ENCODE results near the gene MEIOSIN.
A peak's percentile ranks its signal among the peaks of the same experiment; 100 is the strongest.

MEIOSIN gene

GRCh38 chr19:45789035-45789786, 56.0 kb downstream of the MEIOSIN start:
- Histone ChIP-seq H3K4me1 (ENCODE audit: control insufficient read depth in 1 of 2, insufficient read depth in 1 of 2, low read depth in 1 of 2, low read length in 1 of 2) (peaks cover 21 to 33% of the 10 kb centered on the region in 2 experiments), H3K9me3 (no peaks in the 10 kb centered on the region), H3K36me3 (peaks cover 12% of the 10 kb centered on the region), H3K27me3 (peaks cover 89% of the 10 kb centered on the region), H3K27ac (no peak overlapping the region), H3K4me3 (ENCODE audit: low read depth in 1 of 2, low read length in 1 of 2) (no peak overlapping the region)
- TF ChIP-seq CTCF (IDR thresholded peaks at IDR 0.05): no peak

- no peak for TF ChIP-seq CTCF (IDR thresholded peaks at IDR 0.05)
- Histone ChIP-seq H3K4me3 (ENCODE audit: low read depth in 1 of 2, low read length in 1 of 2) (peak overlapping the region; percentile 32 to 57), H3K27me3 (peaks cover 89% of the 10 kb centered on the region), H3K27ac (no peak overlapping the region), H3K9me3 (no peaks in the 10 kb centered on the region), H3K4me1 (ENCODE audit: control insufficient read depth in 1 of 2, insufficient read depth in 1 of 2, low read depth in 1 of 2, low read length in 1 of 2) (peaks cover 21 to 33% of the 10 kb centered on the region in 2 experiments), H3K36me3 (peaks cover 6% of the 10 kb centered on the region)
Observed at GRCh38 chr19:45790942-45791341, 57.7 kb downstream of the MEIOSIN start.

- Histone ChIP-seq H3K4me3 (ENCODE audit: low read depth in 1 of 2, low read length in 1 of 2) (peak overlapping the region; percentile 32 to 57), H3K36me3 (no peaks in the 10 kb centered on the region), H3K27me3 (peaks cover 89% of the 10 kb centered on the region), H3K4me1 (ENCODE audit: control insufficient read depth in 1 of 2, insufficient read depth in 1 of 2, low read depth in 1 of 2, low read length in 1 of 2) (peaks cover 21 to 33% of the 10 kb centered on the region in 2 experiments), H3K27ac (peak overlapping the region; percentile 45), H3K9me3 (no peaks in the 10 kb centered on the region)
- TF ChIP-seq CTCF (IDR thresholded peaks at IDR 0.05): no peak
Observed at GRCh38 chr19:45791744-45792469, 58.7 kb downstream of the MEIOSIN start.

- H3K36me3 ChIP-seq: no peaks in the 10 kb centered on the region
- peaks cover 21 to 33% of the 10 kb centered on the region in 2 experiments for H3K4me1 ChIP-seq (ENCODE audit: control insufficient read depth in 1 of 2, insufficient read depth in 1 of 2, low read depth in 1 of 2, low read length in 1 of 2)
- H3K27ac ChIP-seq: peak within 1 kb of the TSS; percentile 45
- H3K4me3 ChIP-seq (ENCODE audit: low read depth in 1 of 2, low read length in 1 of 2): peak within 1 kb of the TSS; percentile 54 to 57
- H3K9me3 ChIP-seq: no peaks in the 10 kb centered on the region
- peaks cover 89% of the 10 kb centered on the region for H3K27me3 ChIP-seq
- no peak for TF ChIP-seq CTCF (IDR thresholded peaks at IDR 0.05)
Observed at GRCh38 chr19:45792470-45793177, 59.4 kb downstream of the MEIOSIN start, which contains the start of gene DMWD. DMWD (minus strand) TSS chr19:45792845; CDS start chr19:45792756, 89 bp downstream.

GRCh38 chr19:45793178-45793564, 59.9 kb downstream of the MEIOSIN start:
- Histone ChIP-seq H3K4me1 (ENCODE audit: control insufficient read depth in 1 of 2, insufficient read depth in 1 of 2, low read depth in 1 of 2, low read length in 1 of 2) (peaks cover 21 to 33% of the 10 kb centered on the region in 2 experiments), H3K4me3 (ENCODE audit: low read depth in 1 of 2, low read length in 1 of 2) (peak overlapping the region; percentile 54 to 57), H3K36me3 (no peaks in the 10 kb centered on the region), H3K27ac (no peak overlapping the region), H3K9me3 (no peaks in the 10 kb centered on the region), H3K27me3 (peaks cover 89% of the 10 kb centered on the region)
- no peak for TF ChIP-seq CTCF (IDR thresholded peaks at IDR 0.05)
